Mesendoderm (in vitro differentiated cells): Measurements from ENCODE around the gene TAAR2.

Source experiments
- DNase-seq: peaks from one replicate; pipeline ENCODE4 v3.0.0; 2013
- H2AK5ac ChIP-seq: 2 replicates; pipeline ENCODE4 v1.6.1; 2013; ENCODE audit warnings: low read length, inconsistent platforms
- H2BK120ac ChIP-seq: 2 replicates; pipeline ENCODE4 v1.6.1; 2013; ENCODE audit warnings: low read depth, mild to moderate bottlenecking, low read length, moderate library complexity, mixed read lengths
- H2BK15ac ChIP-seq: replicated peaks from 2 replicates; pipeline ENCODE4 v1.6.1; 2013; ENCODE audit warnings: low read depth, mild to moderate bottlenecking, moderate library complexity
- H2BK5ac ChIP-seq: 2 replicates; pipeline ENCODE4 v1.6.1; 2013; ENCODE audit warnings: low read length, inconsistent platforms
- H3K18ac ChIP-seq: 2 replicates; pipeline ENCODE4 v1.6.1; 2013; ENCODE audit warnings: mild to moderate bottlenecking, low read length, mixed read lengths
- H3K23ac ChIP-seq: one replicate; pipeline ENCODE4 v1.6.1; 2013; ENCODE audit warnings: low read length
- H3K27ac ChIP-seq: 2 replicates; pipeline ENCODE4 v1.5.1; 2013; ENCODE audit warnings: low read depth, mild to moderate bottlenecking, inconsistent platforms, low read length, moderate library complexity
- H3K27me3 ChIP-seq: 2 replicates; pipeline ENCODE4 v1.6.1; 2013; ENCODE audit warnings: low read length, control low read depth, mild to moderate bottlenecking, inconsistent platforms; ENCODE audit not compliant: insufficient read depth, poor library complexity
- H3K36me3 ChIP-seq: 2 replicates; pipeline ENCODE4 v1.6.1; 2013; ENCODE audit warnings: low read length, inconsistent platforms; ENCODE audit not compliant: control insufficient read depth, insufficient read depth
- H3K4ac ChIP-seq: one replicate; pipeline ENCODE4 v1.6.1; 2013; ENCODE audit warnings: low read depth, mild to moderate bottlenecking, low read length, moderate library complexity
- H3K4me1 ChIP-seq: 2 replicates; pipeline ENCODE4 v1.6.1; 2013; ENCODE audit warnings: low read depth, low read length, inconsistent platforms; ENCODE audit not compliant: control insufficient read depth
- H3K4me2 ChIP-seq: 2 replicates; pipeline ENCODE4 v1.6.1; 2013; ENCODE audit warnings: low read length
- H3K4me3 ChIP-seq: 2 replicates; pipeline ENCODE4 v1.5.1; 2013; ENCODE audit warnings: mild to moderate bottlenecking, low read length
- H3K56ac ChIP-seq: one replicate; pipeline ENCODE4 v1.6.1; 2013; ENCODE audit warnings: low read length
- H3K79me1 ChIP-seq: 2 replicates; pipeline ENCODE4 v1.6.1; 2013; ENCODE audit warnings: low read length, inconsistent platforms
- H3K79me2 ChIP-seq: 2 replicates; pipeline ENCODE4 v1.6.1; 2013; ENCODE audit warnings: mild to moderate bottlenecking, low read length; ENCODE audit not compliant: control insufficient read depth, insufficient read depth
- H3K9ac ChIP-seq: 2 replicates; pipeline ENCODE4 v1.6.1; 2013; ENCODE audit warnings: low read length, inconsistent platforms
- H4K5ac ChIP-seq: one replicate; pipeline ENCODE4 v1.6.1; 2013; ENCODE audit warnings: low read length
- H4K8ac ChIP-seq: one replicate; pipeline ENCODE4 v1.6.1; 2013; ENCODE audit warnings: low read depth, mild to moderate bottlenecking, control low read depth, low read length, moderate library complexity
- WGBS: extraction: QIAGEN DNeasy Blood & Tissue Kit; methylation state at CpG from one replicate; pipeline ENCODE4 v1.1.7; 2013; ENCODE audit warnings: low lambda C conversion rate, missing lambda C conversion rate; ENCODE audit not compliant: insufficient coverage; ENCODE audit errors: extremely low coverage; 5-methylcytosine and 5-hydroxymethylcytosine counted together

TAAR2 gene

DNA sequence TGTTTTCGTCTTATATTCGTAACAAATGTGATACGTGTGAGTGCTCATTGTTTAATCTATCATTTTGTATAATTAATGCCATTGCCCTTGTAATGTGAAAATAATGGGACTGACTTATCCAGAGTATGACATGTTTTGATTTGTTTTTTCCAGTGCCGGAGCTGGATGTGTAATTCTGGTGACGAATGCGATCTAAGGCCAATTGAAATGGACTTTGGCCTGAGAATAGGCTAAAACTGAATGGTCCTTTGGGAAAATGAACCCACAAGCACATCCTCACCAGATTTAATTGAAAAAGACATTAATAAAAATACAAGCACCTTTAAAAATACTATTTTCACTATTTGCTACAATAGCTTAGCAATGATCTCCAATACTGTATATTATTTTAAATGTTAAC, 27.9 kb downstream of the TAAR2 start:
- no peak overlapping the region for H3K56ac ChIP-seq
- H4K8ac ChIP-seq, result no peak overlapping the region

DNA sequence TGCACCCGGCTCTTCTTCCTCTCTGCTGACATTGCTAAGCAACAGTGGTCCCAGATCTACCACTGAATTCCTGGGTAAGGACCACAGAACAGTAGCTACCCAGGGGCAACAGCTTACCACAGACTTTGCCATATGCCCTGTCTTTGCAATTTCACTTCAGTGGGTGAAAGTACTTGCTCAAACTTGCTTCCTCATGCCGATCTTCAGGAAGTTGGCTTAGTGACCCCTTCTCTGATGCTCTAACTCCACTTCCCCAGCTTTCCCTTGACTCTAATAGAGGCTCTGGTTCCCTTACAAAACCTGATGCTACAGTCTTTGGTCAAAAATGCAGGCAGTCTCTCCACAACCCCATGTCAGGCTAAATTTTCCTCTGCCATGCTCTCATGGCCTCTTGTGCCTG, 31.2 kb downstream of the TAAR2 start:
- Histone ChIP-seq H3K9ac (no peak overlapping the region), H3K4ac (no peak overlapping the region), H2BK15ac (no peak overlapping the region), H3K79me2 (no peaks in the 10 kb centered on the region), H3K27ac (no peak overlapping the region), H3K4me3 (no peak overlapping the region), H3K56ac (no peak overlapping the region), H3K36me3 (no peaks in the 10 kb centered on the region), H2BK120ac (no peak overlapping the region), H2BK5ac (no peak overlapping the region), H3K4me1 (no peaks in the 10 kb centered on the region), H3K18ac (no peak overlapping the region), H4K8ac (no peak overlapping the region), H3K79me1 (no peaks in the 10 kb centered on the region), H3K4me2 (no peak overlapping the region), H2AK5ac (no peak overlapping the region), H3K23ac (no peak overlapping the region), H4K5ac (no peak overlapping the region), H3K27me3 (no peaks in the 10 kb centered on the region)
- no CpG with 5 or more reads among the region's 2 CpGs for WGBS
- no peak for DNase-seq

More for the DNA sequence above, 27.9 kb downstream of the TAAR2 start:
- Histone ChIP-seq H3K4ac (no peak overlapping the region), H3K23ac (no peak overlapping the region), H3K4me3 (no peak overlapping the region), H3K27ac (no peak overlapping the region), H3K27me3 (no peaks in the 10 kb centered on the region), H3K79me1 (no peaks in the 10 kb centered on the region), H3K79me2 (no peaks in the 10 kb centered on the region), H3K4me2 (no peak overlapping the region), H2AK5ac (no peak overlapping the region), H2BK5ac (no peak overlapping the region), H3K9ac (no peak overlapping the region), H2BK120ac (no peak overlapping the region), H3K18ac (no peak overlapping the region), H2BK15ac (no peak overlapping the region), H4K5ac (no peak overlapping the region), H3K36me3 (no peaks in the 10 kb centered on the region), H3K4me1 (no peaks in the 10 kb centered on the region)
- no peak for DNase-seq
- WGBS, result no CpG with 5 or more reads among the region's 6 CpGs

DNA sequence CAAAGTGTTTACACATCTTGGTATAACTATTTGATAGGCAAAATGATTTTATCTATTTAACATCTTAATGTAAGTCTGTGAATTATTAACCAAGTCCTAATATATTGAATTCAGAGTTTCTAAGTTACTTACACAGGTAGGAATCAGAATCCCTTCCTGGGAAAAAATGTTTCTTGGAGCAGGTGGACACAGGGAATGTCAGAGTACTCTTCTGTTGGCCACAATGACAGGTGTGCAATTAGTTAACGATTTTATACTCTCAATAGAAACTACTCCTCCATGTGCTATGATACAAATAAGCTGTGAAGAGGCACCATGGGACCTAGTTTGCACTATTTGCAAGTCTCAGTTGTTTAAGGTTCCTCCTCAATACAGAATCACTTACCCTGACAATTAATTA, 33.7 kb downstream of the TAAR2 start:
- Histone ChIP-seq H3K4me1 (no peaks in the 10 kb centered on the region), H2AK5ac (no peak overlapping the region), H4K8ac (no peak overlapping the region), H3K9ac (no peak overlapping the region), H3K27me3 (no peaks in the 10 kb centered on the region), H2BK120ac (no peak overlapping the region), H3K18ac (no peak overlapping the region), H3K4ac (no peak overlapping the region), H3K36me3 (no peaks in the 10 kb centered on the region), H2BK5ac (no peak overlapping the region), H3K4me2 (no peak overlapping the region), H3K56ac (no peak overlapping the region), H3K79me2 (no peaks in the 10 kb centered on the region), H2BK15ac (no peak overlapping the region), H3K23ac (no peak overlapping the region), H3K4me3 (no peak overlapping the region), H3K27ac (no peak overlapping the region), H3K79me1 (no peaks in the 10 kb centered on the region), H4K5ac (no peak overlapping the region)
- no CpG with 5 or more reads among the region's 1 CpG for WGBS
- DNase-seq, result no peak

DNA sequence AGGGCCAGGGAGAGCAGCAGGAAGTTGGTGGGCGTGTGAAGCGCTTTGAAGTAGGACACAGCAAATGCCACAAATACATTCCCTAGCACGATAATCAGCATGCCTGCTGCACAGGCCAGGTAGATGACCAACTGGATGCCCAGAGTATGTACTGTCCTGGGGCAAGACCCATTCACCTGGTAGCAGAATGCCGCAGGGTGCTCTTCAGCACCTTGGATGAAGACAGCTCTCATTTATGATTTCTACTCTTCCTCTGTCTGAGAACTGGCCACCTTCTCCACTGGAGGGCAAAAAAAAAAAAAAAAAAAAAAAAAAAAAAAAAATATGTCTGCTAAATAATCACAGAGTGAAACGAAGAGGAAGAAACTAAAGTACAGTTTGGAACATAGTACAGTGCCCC, 34.6 kb downstream of the TAAR2 start, which contains the start of gene TAAR5:
Gene TAAR5, minus strand, starts transcription at position 288 of the 400 bp plus-strand sequence. Its CDS starts 55 bp downstream, at position 233.
- Histone ChIP-seq H3K4me1 (no peaks in the 10 kb centered on the region), H2BK5ac (no peak within 1 kb of the TSS), H3K4me3 (no peak within 1 kb of the TSS), H4K8ac (no peak within 1 kb of the TSS), H2BK15ac (no peak within 1 kb of the TSS), H3K18ac (no peak within 1 kb of the TSS), H3K56ac (no peak within 1 kb of the TSS), H2BK120ac (no peak within 1 kb of the TSS), H3K79me1 (no peaks in the 10 kb centered on the region), H3K4ac (no peak within 1 kb of the TSS), H3K27ac (no peak within 1 kb of the TSS), H3K79me2 (no peaks in the 10 kb centered on the region), H3K27me3 (no peaks in the 10 kb centered on the region), H2AK5ac (no peak within 1 kb of the TSS), H3K36me3 (no peaks in the 10 kb centered on the region), H3K23ac (no peak within 1 kb of the TSS), H3K4me2 (no peak within 1 kb of the TSS), H3K9ac (no peak within 1 kb of the TSS), H4K5ac (no peak within 1 kb of the TSS)
- DNase-seq, result no peak
- no CpG with 5 or more reads among the region's 5 CpGs for WGBS

DNA sequence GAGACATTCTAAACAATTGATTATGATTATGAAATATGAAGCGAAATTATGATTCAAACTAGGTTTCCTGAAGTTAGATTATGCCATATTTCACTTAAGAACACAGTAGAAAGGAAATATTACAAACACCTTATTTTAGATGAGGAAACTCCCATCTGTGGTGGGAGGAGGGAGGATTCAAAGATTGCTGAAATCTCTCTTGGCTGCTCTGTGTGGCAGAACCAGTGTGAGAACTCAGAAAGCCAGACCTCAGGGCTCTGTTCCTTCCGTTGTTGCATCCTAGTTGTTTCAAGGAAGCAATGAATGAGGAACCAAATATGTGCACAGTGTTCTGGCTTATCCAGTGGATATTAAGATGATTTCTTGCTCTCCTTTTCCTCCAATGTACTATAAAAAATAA, 36.7 kb downstream of the TAAR2 start:
- no peak overlapping the region for H3K4ac ChIP-seq

DNA sequence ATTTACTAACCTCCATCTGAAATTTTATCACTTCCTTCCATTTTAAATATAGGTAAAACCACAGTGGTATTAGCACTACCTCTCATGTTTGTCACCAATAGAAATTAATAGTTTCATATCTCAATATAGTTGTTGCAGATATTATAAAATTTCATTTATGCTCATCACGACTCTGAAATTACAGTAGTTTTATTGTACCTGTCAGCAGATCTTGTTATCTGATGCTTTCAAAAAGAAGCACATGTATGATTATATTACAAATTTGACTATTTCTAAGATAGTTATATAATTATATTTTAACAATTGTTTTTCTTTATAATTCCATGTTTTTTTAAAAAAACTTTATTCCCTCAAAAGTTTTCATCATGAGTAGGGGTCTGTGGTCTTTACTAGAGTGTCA, 39.4 kb downstream of the TAAR2 start:
- Histone ChIP-seq H3K4ac (no peak overlapping the region), H2AK5ac (no peak overlapping the region), H4K5ac (no peak overlapping the region), H3K27me3 (no peaks in the 10 kb centered on the region), H3K79me2 (no peaks in the 10 kb centered on the region), H3K36me3 (no peaks in the 10 kb centered on the region), H2BK120ac (no peak overlapping the region), H3K4me1 (no peaks in the 10 kb centered on the region), H3K18ac (no peak overlapping the region), H3K4me2 (no peak overlapping the region), H2BK15ac (no peak overlapping the region), H3K27ac (no peak overlapping the region), H4K8ac (no peak overlapping the region), H3K4me3 (no peak overlapping the region), H2BK5ac (no peak overlapping the region), H3K56ac (no peak overlapping the region), H3K23ac (no peak overlapping the region), H3K79me1 (no peaks in the 10 kb centered on the region), H3K9ac (no peak overlapping the region)
- no CpG with 5 or more reads among the region's 1 CpG for WGBS
- no peak for DNase-seq

More for the DNA sequence above, 36.7 kb downstream of the TAAR2 start:
- Histone ChIP-seq H3K27me3 (no peaks in the 10 kb centered on the region), H3K23ac (no peak overlapping the region), H3K4me2 (no peak overlapping the region), H3K27ac (no peak overlapping the region), H2BK120ac (no peak overlapping the region), H2BK5ac (no peak overlapping the region), H2AK5ac (no peak overlapping the region), H3K18ac (no peak overlapping the region), H3K4me1 (no peaks in the 10 kb centered on the region), H3K79me2 (no peaks in the 10 kb centered on the region), H3K4me3 (no peak overlapping the region), H2BK15ac (no peak overlapping the region), H3K9ac (no peak overlapping the region), H4K5ac (no peak overlapping the region), H3K56ac (no peak overlapping the region), H3K36me3 (no peaks in the 10 kb centered on the region), H3K79me1 (no peaks in the 10 kb centered on the region), H4K8ac (no peak overlapping the region)
- WGBS, result no CpG with 5 or more reads among the region's 2 CpGs
- DNase-seq, result no peak
